K562 (cell line): ENCODE results near the gene RFX7. TPM values are rescaled to one million over a fixed set of nuclear protein-coding genes. Genes with fewer than 3 reads are reported as not detected.
A peak's percentile ranks its signal among the peaks of the same experiment; 100 is the strongest.

ENCODE experiments used
- CBX2 ChIP-seq: fragments of 200-600 bp; sonication (generic); IDR thresholded peaks from one replicate; pipeline ENCODE4 v1.6.1; 2012; ENCODE audit warnings: mild to moderate bottlenecking, low read length, inconsistent platforms; ENCODE audit not compliant: insufficient read depth, poor library complexity, severe bottlenecking
- CBX5 ChIP-seq: IDR thresholded peaks from 2 replicates; pipeline ENCODE4 v1.6.1; 2014; ENCODE audit warnings: low read depth, borderline replicate concordance
- DIDO1 ChIP-seq: fragments of 450-650 bp; IDR thresholded peaks from 2 replicates; pipeline ENCODE4 v1.6.1; 2016; ENCODE audit warnings: low read depth, missing biosample characterization, missing genetic modification characterization
- HDAC8 ChIP-seq: fragments of 450-650 bp; IDR thresholded peaks from 2 replicates; pipeline ENCODE4 v1.6.1; 2016; ENCODE audit warnings: mild to moderate bottlenecking, missing genetic modification characterization, moderate library complexity, missing compliant biosample characterization
- JUND ChIP-seq, 2 experiments: IDR thresholded peaks; 2 replicates in 1 of 2; 3 replicates in 1 of 2; pipeline ENCODE4 v1.6.1; 2011; ENCODE audit warnings: borderline replicate concordance in 2 of 2, low read depth in 2 of 2, low read length in 2 of 2, improper control_type of control experiment in 1 of 2, missing biosample characterization in 1 of 2, missing genetic modification characterization in 1 of 2, missing genetic modification reagents in 1 of 2
- MEF2A ChIP-seq: IDR thresholded peaks from 2 replicates; pipeline ENCODE4 v1.6.1; 2011; ENCODE audit warnings: low read depth, mild to moderate bottlenecking, low read length, moderate library complexity; ENCODE audit not compliant: control insufficient read depth
- NFE2 ChIP-seq: IDR thresholded peaks from 2 replicates; pipeline ENCODE4 v1.6.1; 2014; ENCODE audit warnings: antibody characterized with exemption, low read depth
- NFIC ChIP-seq: fragments of 450-650 bp; IDR thresholded peaks from 2 replicates; pipeline ENCODE4 v1.6.1; 2017; ENCODE audit warnings: mild to moderate bottlenecking, inconsistent platforms
- NR3C1 ChIP-seq: sonication (generic); formaldehyde crosslinking; IDR thresholded peaks from 2 replicates; pipeline ENCODE4 v1.8.1; 2022; ENCODE audit warnings: missing genetic modification reagents
- PCBP1 ChIP-seq: fragments of 200-400 bp; formaldehyde crosslinking; IDR thresholded peaks from 2 replicates; pipeline ENCODE4 v1.6.1; 2018; ENCODE audit warnings: mild to moderate bottlenecking, low read depth, low read length; ENCODE audit not compliant: poor library complexity, severe bottlenecking
- PTBP1 ChIP-seq: fragments of 200-400 bp; formaldehyde crosslinking; IDR thresholded peaks from 2 replicates; pipeline ENCODE4 v1.6.1; 2017; ENCODE audit warnings: low read depth, low read length
- SAFB ChIP-seq: fragments of 200-400 bp; formaldehyde crosslinking; IDR thresholded peaks from 2 replicates; pipeline ENCODE4 v1.6.1; 2017; ENCODE audit warnings: low read depth, low read length, borderline replicate concordance
- TAF7 ChIP-seq: fragments of 450-650 bp; IDR thresholded peaks from 2 replicates; pipeline ENCODE4 v1.6.1; 2016; ENCODE audit warnings: missing genetic modification characterization, missing compliant biosample characterization
- ZNF133 ChIP-seq: fragments of 250-450 bp; sonication (Bioruptor Pico); IDR thresholded peaks from 2 replicates; pipeline ENCODE4 v1.4.0; 2020; ENCODE audit warnings: mild to moderate bottlenecking
- polyA plus RNA-seq, 8 experiments: library from polyadenylated mRNA; depleted of rRNA in 4 of 8; stranded (reverse) in 5 of 8; unstranded in 3 of 8; fragments of >200 nt; fragmentation: Nextera tagmentation in 2 of 8; fragmentation: Illumina TruSeq in 1 of 8; extraction: Ambion mirVana in 2 of 8; extraction: Trizol in 1 of 8; gene quantifications; 2 replicates each; pipeline versions ENCODE4 v1.2.1 to v1.2.3, GENCODE V29; 2011 to 2014; ENCODE audit warnings: inconsistent platforms in 1 of 8, missing spikeins in 1 of 8
- total RNA-seq, 7 experiments: library from RNA; depleted of rRNA in 6 of 7; stranded (reverse); fragments of >200 nt in 6 of 7; fragmentation: Illumina TruSeq in 2 of 7; extraction: Trizol in 2 of 7; gene quantifications; 2 replicates each; pipeline versions ENCODE4 v1.2.1 to v1.2.3, GENCODE V29; 2011 to 2021; ENCODE audit warnings: low replicate concordance in 1 of 7
- TF ChIP-seq, protein P1 (sequence below): fragments of 200-800 bp; sonication (Bioruptor generic); IDR thresholded peaks from 2 replicates; pipeline ENCODE4 v1.6.1; 2017; ENCODE audit warnings: missing genetic modification characterization, missing compliant biosample characterization
- TF ChIP-seq, protein P2 (sequence below): IDR thresholded peaks from 2 replicates; pipeline ENCODE4 v1.6.1; 2011; ENCODE audit warnings: borderline replicate concordance, low read depth, mild to moderate bottlenecking, moderate library complexity, low read length; ENCODE audit not compliant: insufficient read depth, poor library complexity, severe bottlenecking
- TF ChIP-seq, protein P3 (sequence below), 2 experiments: fragments of 450-650 bp in 1 of 2; IDR thresholded peaks; 2 replicates each; pipeline ENCODE4 v1.6.1; 2011 to 2017; ENCODE audit warnings: low read depth in 2 of 2, antibody characterized with exemption in 1 of 2, borderline replicate concordance in 1 of 2, low read length in 1 of 2, mild to moderate bottlenecking in 1 of 2, mixed read lengths in 1 of 2; ENCODE audit not compliant: control insufficient read depth in 1 of 2
- TF ChIP-seq, protein P4 (sequence below): fragments of 250-450 bp; sonication (Bioruptor Pico); IDR thresholded peaks from 2 replicates; pipeline ENCODE4 v1.6.1; 2021; ENCODE audit warnings: mild to moderate bottlenecking

Gene RFX7
- total and polyA plus RNA-seq, 9 of the 15 experiments (the other 6 are each of a cell fraction or from before 2014, with no cell fraction given): 2.4 to 17.9 (median 6.3) TPM

DNA sequence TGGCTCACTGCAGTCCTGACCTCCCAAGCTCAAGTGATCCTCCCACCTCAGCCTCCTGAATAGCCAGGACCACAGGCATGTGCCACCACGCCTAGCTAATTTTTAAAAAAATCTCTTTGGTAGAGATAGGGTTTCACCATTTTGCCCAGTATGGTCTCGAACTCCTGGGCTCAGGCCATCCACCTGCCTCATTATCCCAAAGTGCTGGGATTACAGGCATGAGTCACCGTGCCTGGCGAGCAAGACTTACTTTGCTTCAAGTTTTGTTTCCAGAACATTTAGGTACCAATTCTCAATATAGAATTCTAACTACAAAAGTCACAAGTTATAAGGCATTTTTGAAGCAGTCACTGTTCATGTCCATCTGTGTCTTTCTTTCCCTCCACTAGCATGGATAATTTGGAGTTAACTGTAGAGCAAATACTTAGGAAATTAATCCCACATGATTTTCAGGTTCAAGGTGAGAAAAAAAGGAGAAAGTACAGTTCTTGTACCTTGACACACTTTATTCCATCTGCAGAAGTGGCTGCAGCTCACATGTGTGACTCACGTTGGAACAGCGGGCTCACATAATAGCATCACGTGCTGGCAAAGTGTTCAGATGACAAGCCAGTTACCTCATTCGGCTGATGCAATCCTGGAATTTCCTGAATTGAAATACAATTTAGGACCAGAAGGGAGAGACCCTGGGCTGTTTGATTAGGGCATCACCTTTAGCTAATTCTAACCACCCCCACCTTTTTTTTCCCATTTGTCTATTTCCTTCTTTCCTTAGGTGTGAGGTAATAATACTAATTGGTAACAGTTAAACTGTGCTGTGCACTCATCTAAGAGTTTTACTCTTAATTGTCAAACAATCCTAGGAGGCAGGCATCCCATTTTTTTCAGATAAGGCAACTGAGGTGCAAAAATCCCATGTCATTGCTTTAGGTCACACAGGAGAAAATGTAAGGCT lies 203.3 kb downstream of the RFX7 start (continued):
- TF ChIP-seq, protein P1, sequence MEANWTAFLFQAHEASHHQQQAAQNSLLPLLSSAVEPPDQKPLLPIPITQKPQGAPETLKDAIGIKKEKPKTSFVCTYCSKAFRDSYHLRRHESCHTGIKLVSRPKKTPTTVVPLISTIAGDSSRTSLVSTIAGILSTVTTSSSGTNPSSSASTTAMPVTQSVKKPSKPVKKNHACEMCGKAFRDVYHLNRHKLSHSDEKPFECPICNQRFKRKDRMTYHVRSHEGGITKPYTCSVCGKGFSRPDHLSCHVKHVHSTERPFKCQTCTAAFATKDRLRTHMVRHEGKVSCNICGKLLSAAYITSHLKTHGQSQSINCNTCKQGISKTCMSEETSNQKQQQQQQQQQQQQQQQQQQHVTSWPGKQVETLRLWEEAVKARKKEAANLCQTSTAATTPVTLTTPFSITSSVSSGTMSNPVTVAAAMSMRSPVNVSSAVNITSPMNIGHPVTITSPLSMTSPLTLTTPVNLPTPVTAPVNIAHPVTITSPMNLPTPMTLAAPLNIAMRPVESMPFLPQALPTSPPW: no peak; the same call in 1 of the 2 replicates
- TF ChIP-seq NFIC: no peak
- TF ChIP-seq NFE2: no peak
- TF ChIP-seq JUND (IDR thresholded peaks at IDR 0.05; ENCODE audit: borderline replicate concordance, low read depth, low read length): peak; percentile 97
- TF ChIP-seq JUND (tag; IDR thresholded peaks at IDR 0.05; ENCODE audit: borderline replicate concordance, low read depth, low read length): peak; percentile 97
- TF ChIP-seq, protein P2, sequence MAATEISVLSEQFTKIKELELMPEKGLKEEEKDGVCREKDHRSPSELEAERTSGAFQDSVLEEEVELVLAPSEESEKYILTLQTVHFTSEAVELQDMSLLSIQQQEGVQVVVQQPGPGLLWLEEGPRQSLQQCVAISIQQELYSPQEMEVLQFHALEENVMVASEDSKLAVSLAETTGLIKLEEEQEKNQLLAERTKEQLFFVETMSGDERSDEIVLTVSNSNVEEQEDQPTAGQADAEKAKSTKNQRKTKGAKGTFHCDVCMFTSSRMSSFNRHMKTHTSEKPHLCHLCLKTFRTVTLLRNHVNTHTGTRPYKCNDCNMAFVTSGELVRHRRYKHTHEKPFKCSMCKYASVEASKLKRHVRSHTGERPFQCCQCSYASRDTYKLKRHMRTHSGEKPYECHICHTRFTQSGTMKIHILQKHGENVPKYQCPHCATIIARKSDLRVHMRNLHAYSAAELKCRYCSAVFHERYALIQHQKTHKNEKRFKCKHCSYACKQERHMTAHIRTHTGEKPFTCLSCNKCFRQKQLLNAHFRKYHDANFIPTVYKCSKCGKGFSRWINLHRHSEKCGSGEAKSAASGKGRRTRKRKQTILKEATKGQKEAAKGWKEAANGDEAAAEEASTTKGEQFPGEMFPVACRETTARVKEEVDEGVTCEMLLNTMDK: no peak
- no peak for TF ChIP-seq CBX5
- TF ChIP-seq ZNF133 (CRISPR knock-in tag): 0 out of 2 replicates have a peak, but pooled peaks have one; percentile 4
- TF ChIP-seq CBX2: no peak
- TF ChIP-seq, protein P3, sequence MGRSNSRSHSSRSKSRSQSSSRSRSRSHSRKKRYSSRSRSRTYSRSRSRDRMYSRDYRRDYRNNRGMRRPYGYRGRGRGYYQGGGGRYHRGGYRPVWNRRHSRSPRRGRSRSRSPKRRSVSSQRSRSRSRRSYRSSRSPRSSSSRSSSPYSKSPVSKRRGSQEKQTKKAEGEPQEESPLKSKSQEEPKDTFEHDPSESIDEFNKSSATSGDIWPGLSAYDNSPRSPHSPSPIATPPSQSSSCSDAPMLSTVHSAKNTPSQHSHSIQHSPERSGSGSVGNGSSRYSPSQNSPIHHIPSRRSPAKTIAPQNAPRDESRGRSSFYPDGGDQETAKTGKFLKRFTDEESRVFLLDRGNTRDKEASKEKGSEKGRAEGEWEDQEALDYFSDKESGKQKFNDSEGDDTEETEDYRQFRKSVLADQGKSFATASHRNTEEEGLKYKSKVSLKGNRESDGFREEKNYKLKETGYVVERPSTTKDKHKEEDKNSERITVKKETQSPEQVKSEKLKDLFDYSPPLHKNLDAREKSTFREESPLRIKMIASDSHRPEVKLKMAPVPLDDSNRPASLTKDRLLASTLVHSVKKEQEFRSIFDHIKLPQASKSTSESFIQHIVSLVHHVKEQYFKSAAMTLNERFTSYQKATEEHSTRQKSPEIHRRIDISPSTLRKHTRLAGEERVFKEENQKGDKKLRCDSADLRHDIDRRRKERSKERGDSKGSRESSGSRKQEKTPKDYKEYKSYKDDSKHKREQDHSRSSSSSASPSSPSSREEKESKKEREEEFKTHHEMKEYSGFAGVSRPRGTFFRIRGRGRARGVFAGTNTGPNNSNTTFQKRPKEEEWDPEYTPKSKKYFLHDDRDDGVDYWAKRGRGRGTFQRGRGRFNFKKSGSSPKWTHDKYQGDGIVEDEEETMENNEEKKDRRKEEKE (IDR thresholded peaks at IDR 0.05; ENCODE audit: borderline replicate concordance in 1 of 2, control insufficient read depth in 1 of 2, low read depth in 2 of 2, low read length in 1 of 2): no peak
- no peak for TF ChIP-seq PTBP1
- no peak for TF ChIP-seq MEF2A
- TF ChIP-seq SAFB: no peak
- peak; percentile 76; the same call in 1 of the 2 replicates for TF ChIP-seq HDAC8
- no peak for TF ChIP-seq NR3C1 (CRISPR knock-in tag)
- TF ChIP-seq PCBP1: no peak
- TF ChIP-seq, protein P4, sequence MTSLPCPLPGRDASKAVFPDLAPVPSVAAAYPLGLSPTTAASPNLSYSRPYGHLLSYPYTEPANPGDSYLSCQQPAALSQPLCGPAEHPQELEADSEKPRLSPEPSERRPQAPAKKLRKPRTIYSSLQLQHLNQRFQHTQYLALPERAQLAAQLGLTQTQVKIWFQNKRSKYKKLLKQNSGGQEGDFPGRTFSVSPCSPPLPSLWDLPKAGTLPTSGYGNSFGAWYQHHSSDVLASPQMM (CRISPR knock-in tag): no peak
- 0 out of 2 replicates have a peak, but pooled peaks have one; percentile 30 for TF ChIP-seq TAF7 (tag)
- TF ChIP-seq DIDO1 (tag): no peak
